ENCODE measurements around the gene MNAT1. TPM values are rescaled to one million over a fixed set of nuclear protein-coding genes. Genes with fewer than 3 reads are reported as not detected.
A peak's percentile ranks its signal among the peaks of the same experiment; 100 is the strongest.

MNAT1 gene
- total and polyA plus RNA-seq, 2 experiments from 2014 or later: 22.2 to 55.2 TPM

GRCh38 chr14:60732840-60733483 lies 1.6 kb upstream of the MNAT1 start:
- DNase-seq (ENCODE audit: low read depth in 1 of 2, low spot score in 1 of 2): no peak
- Histone ChIP-seq H3K9me3 (ENCODE audit: low read depth) (no peaks in the 10 kb centered on the region), H3K4me3 (no peak overlapping the region), H3K4me1 (ENCODE audit: low read depth) (peaks cover 13% of the 10 kb centered on the region), H3K27ac (no peak overlapping the region), H3K27me3 (peaks cover 3% of the 10 kb centered on the region), H3K36me3 (no peaks in the 10 kb centered on the region)
- TF ChIP-seq CTCF (IDR thresholded peaks at IDR 0.05; ENCODE audit: low read depth, low read length): no peak

- no peak for DNase-seq (ENCODE audit: low read depth in 1 of 2, low spot score in 1 of 2)
- no peaks in the 10 kb centered on the region for H3K9me3 ChIP-seq (ENCODE audit: low read depth)
- peak overlapping the region; percentile 86 for H3K4me3 ChIP-seq
- no peak for TF ChIP-seq CTCF (IDR thresholded peaks at IDR 0.05; ENCODE audit: low read depth, low read length)
- H3K36me3 ChIP-seq: no peaks in the 10 kb centered on the region
- H3K4me1 ChIP-seq (ENCODE audit: low read depth): peaks cover 13% of the 10 kb centered on the region
- H3K27me3 ChIP-seq: peaks cover 3% of the 10 kb centered on the region
- peak overlapping the region; percentile 89 for H3K27ac ChIP-seq
Measured at GRCh38 chr14:60735416-60735815, 855 bp downstream of the MNAT1 start.

- H3K4me3 ChIP-seq: peak overlapping the region; percentile 86
- DNase-seq (ENCODE audit: low read depth in 1 of 2, low spot score in 1 of 2): peak; percentile 5 to 68
Measured at GRCh38 chr14:60736494-60736893, 1.9 kb downstream of the MNAT1 start.

GRCh38 chr14:60738843-60739508 lies 4.4 kb downstream of the MNAT1 start:
- Histone ChIP-seq H3K36me3 (no peaks in the 10 kb centered on the region), H3K27ac (no peak overlapping the region), H3K4me3 (no peak overlapping the region), H3K4me1 (ENCODE audit: low read depth) (peaks cover 13% of the 10 kb centered on the region), H3K9me3 (ENCODE audit: low read depth) (no peaks in the 10 kb centered on the region), H3K27me3 (no peaks in the 10 kb centered on the region)
- TF ChIP-seq CTCF (IDR thresholded peaks at IDR 0.05; ENCODE audit: low read depth, low read length): no peak
- no peak for DNase-seq (ENCODE audit: low read depth in 1 of 2, low spot score in 1 of 2)

More at GRCh38 chr14:60736494-60736893, 1.9 kb downstream of the MNAT1 start:
- TF ChIP-seq CTCF (IDR thresholded peaks at IDR 0.05; ENCODE audit: low read depth, low read length): no peak
- no peaks in the 10 kb centered on the region for H3K36me3 ChIP-seq
- peaks cover 3% of the 10 kb centered on the region for H3K27me3 ChIP-seq
- no peak overlapping the region for H3K27ac ChIP-seq
- H3K9me3 ChIP-seq (ENCODE audit: low read depth): no peaks in the 10 kb centered on the region
- peaks cover 13% of the 10 kb centered on the region for H3K4me1 ChIP-seq (ENCODE audit: low read depth)

GRCh38 chr14:60744566-60744965 lies 10.0 kb downstream of the MNAT1 start:
- Histone ChIP-seq H3K4me3 (no peak overlapping the region), H3K36me3 (no peaks in the 10 kb centered on the region), H3K9me3 (ENCODE audit: low read depth) (no peaks in the 10 kb centered on the region), H3K4me1 (ENCODE audit: low read depth) (no peaks in the 10 kb centered on the region), H3K27ac (no peak overlapping the region), H3K27me3 (no peaks in the 10 kb centered on the region)
- TF ChIP-seq CTCF (IDR thresholded peaks at IDR 0.05; ENCODE audit: low read depth, low read length): no peak
- no peak for DNase-seq (ENCODE audit: low read depth in 1 of 2, low spot score in 1 of 2)
